ENCODE measurements around the gene SCN7A. TPM values are rescaled to one million over a fixed set of nuclear protein-coding genes. Genes with fewer than 3 reads are reported as not detected.
"Not testable (repeated sequence)": the region's sequence is repeated elsewhere in the genome, so short reads cannot be mapped to it uniquely, and the experiment has no call there.

The SCN7A gene
- total RNA-seq, 1 experiment from 2014 or later, result not detected

- DNase-seq (ENCODE audit: low read depth), result no peak
Measured at GRCh38 chr2:166360426-166360825, 133.6 kb downstream of the SCN7A start.

DNA sequence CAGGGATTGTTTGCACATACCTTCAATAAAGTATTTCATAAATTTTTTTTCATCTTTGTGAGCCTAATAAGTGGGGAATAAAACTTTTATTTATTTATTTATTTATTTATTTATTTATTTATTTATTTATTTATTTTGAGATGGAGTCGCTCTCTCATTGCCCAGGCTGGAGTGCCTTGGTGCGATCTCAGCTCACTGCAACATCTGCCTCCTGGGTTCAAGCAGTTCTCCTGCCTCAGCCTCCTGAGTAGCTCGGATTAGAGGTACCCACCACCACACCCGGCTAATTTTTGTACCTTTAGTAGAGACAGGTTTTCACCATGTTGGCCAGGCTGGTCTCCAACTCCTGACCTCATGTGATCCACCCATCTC, 136.1 kb downstream of the SCN7A start:
- DNase-seq (ENCODE audit: low read depth), result not testable (repeated sequence)

GRCh38 chr2:166357068-166357949, 136.7 kb downstream of the SCN7A start:
- no peak for DNase-seq (ENCODE audit: low read depth)

Other genes with a start within 250 kb of the SCN7A start
- gene SCN9A, start 118.3 kb downstream of the SCN7A start, total RNA-seq (2014; rRNA removed; shearing (Covaris generic)), result 0.29 and 0.54 TPM in 2 replicates

Data from Daoy (cell line).